ENCODE results near the gene YOD1. TPM values are rescaled to one million over a fixed set of nuclear protein-coding genes. Genes with fewer than 3 reads are reported as not detected.
A peak's percentile ranks its signal among the peaks of the same experiment; 100 is the strongest.

Gene YOD1
- total RNA-seq, 1 donor from 2014 or later = 9.0 TPM

- peaks cover 8% of the 10 kb centered on the region for H3K27me3 Mint-ChIP-seq (ENCODE audit: unreplicated experiment)
- peak overlapping the region; percentile 96 for H3K27ac Mint-ChIP-seq (ENCODE audit: unreplicated experiment)
- H3K4me3 Mint-ChIP-seq (ENCODE audit: unreplicated experiment) = peak overlapping the region; percentile 100
- H3K9me3 Mint-ChIP-seq (ENCODE audit: unreplicated experiment) = no peaks in the 10 kb centered on the region
- DNase-seq (ENCODE audit: low spot score) = peak; percentile 90
- H3K4me1 Mint-ChIP-seq (ENCODE audit: unreplicated experiment) = peaks cover 22% of the 10 kb centered on the region
- no peak for TF ChIP-seq CTCF (IDR thresholded peaks at IDR 0.05; ENCODE audit: unreplicated experiment)
- H3K36me3 Mint-ChIP-seq (ENCODE audit: low read depth, unreplicated experiment) = peaks cover 3% of the 10 kb centered on the region
Measured at GRCh38 chr1:207050480-207051190, 373 bp downstream of the YOD1 start.

GRCh38 chr1:207049974-207050391 lies 1.0 kb downstream of the YOD1 start:
- peaks cover 8% of the 10 kb centered on the region for H3K27me3 Mint-ChIP-seq (ENCODE audit: unreplicated experiment)
- TF ChIP-seq CTCF (IDR thresholded peaks at IDR 0.05; ENCODE audit: unreplicated experiment) = peak; percentile 80
- H3K27ac Mint-ChIP-seq (ENCODE audit: unreplicated experiment) = peak overlapping the region; percentile 96
- DNase-seq (ENCODE audit: low spot score) = no peak
- peaks cover 3% of the 10 kb centered on the region for H3K36me3 Mint-ChIP-seq (ENCODE audit: low read depth, unreplicated experiment)
- H3K4me3 Mint-ChIP-seq (ENCODE audit: unreplicated experiment) = peak overlapping the region; percentile 100
- H3K9me3 Mint-ChIP-seq (ENCODE audit: unreplicated experiment) = no peaks in the 10 kb centered on the region
- peaks cover 22% of the 10 kb centered on the region for H3K4me1 Mint-ChIP-seq (ENCODE audit: unreplicated experiment)

- DNase-seq (ENCODE audit: low spot score) = no peak
- H3K27ac Mint-ChIP-seq (ENCODE audit: unreplicated experiment) = no peak overlapping the region
- peak overlapping the region; percentile 100 for H3K4me3 Mint-ChIP-seq (ENCODE audit: unreplicated experiment)
- peaks cover 22% of the 10 kb centered on the region for H3K4me1 Mint-ChIP-seq (ENCODE audit: unreplicated experiment)
- no peaks in the 10 kb centered on the region for H3K9me3 Mint-ChIP-seq (ENCODE audit: unreplicated experiment)
- no peak for TF ChIP-seq CTCF (IDR thresholded peaks at IDR 0.05; ENCODE audit: unreplicated experiment)
- H3K27me3 Mint-ChIP-seq (ENCODE audit: unreplicated experiment) = peaks cover 8% of the 10 kb centered on the region
- H3K36me3 Mint-ChIP-seq (ENCODE audit: low read depth, unreplicated experiment) = peaks cover 3% of the 10 kb centered on the region
Measured at GRCh38 chr1:207049514-207049913, 1.5 kb downstream of the YOD1 start.

DNA sequence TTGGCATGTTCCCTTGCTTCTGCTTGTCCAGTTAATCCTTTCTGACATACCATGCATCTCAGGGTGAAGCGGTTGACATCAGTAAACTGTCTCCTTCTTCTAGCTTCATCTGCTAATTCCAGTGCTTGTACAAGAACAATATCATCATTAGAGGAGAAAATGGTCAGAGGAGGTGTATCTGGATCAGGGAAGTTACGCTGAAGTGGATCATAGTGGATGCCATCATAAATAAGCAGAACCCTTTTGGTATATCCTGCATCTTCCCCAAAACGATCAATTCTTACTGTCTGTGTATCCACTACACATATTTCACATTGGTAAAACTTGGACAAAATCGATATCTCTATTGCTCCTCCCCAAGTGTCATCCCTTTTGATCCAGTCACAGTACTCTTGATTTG lies 2.0 kb downstream of the YOD1 start:
- no peaks in the 10 kb centered on the region for H3K9me3 Mint-ChIP-seq (ENCODE audit: unreplicated experiment)
- H3K27ac Mint-ChIP-seq (ENCODE audit: unreplicated experiment) = no peak overlapping the region

More for the DNA sequence above, 2.0 kb downstream of the YOD1 start:
- DNase-seq (ENCODE audit: low spot score) = no peak
- Mint-ChIP-seq H3K4me1 (ENCODE audit: unreplicated experiment) (peaks cover 22% of the 10 kb centered on the region), H3K27me3 (ENCODE audit: unreplicated experiment) (peaks cover 8% of the 10 kb centered on the region), H3K36me3 (ENCODE audit: low read depth, unreplicated experiment) (peaks cover 3% of the 10 kb centered on the region), H3K4me3 (ENCODE audit: unreplicated experiment) (no peak overlapping the region)
- TF ChIP-seq CTCF (IDR thresholded peaks at IDR 0.05; ENCODE audit: unreplicated experiment) = no peak
